Trophoblast cell (in vitro differentiated cells and primary cell): ENCODE measurements around the gene CD274.

Source experiments
- DNase-seq, 2 donors: peaks; one replicate each; pipeline ENCODE4 v3.0.0-alpha.2; 2016
- H2AFZ ChIP-seq: 2 replicates; pipeline ENCODE4 v1.6.1; 2013; ENCODE audit warnings: low read length, moderate library complexity, mild to moderate bottlenecking; ENCODE audit not compliant: insufficient read depth, poor library complexity
- H2AK5ac ChIP-seq: 2 replicates; pipeline ENCODE4 v1.6.1; 2013; ENCODE audit warnings: mild to moderate bottlenecking, low read length
- H2BK120ac ChIP-seq: 2 replicates; pipeline ENCODE4 v1.6.1; 2013; ENCODE audit warnings: low read length, mild to moderate bottlenecking, moderate library complexity; ENCODE audit not compliant: insufficient read depth, poor library complexity
- H2BK12ac ChIP-seq: 2 replicates; pipeline ENCODE4 v1.6.1; 2013; ENCODE audit warnings: mild to moderate bottlenecking, low read length, moderate library complexity
- H2BK5ac ChIP-seq: 2 replicates; pipeline ENCODE4 v1.6.1; 2013; ENCODE audit warnings: low read length, low read depth, moderate library complexity, mild to moderate bottlenecking; ENCODE audit not compliant: poor library complexity
- H3K14ac ChIP-seq: 2 replicates; pipeline ENCODE4 v1.6.1; 2013; ENCODE audit warnings: mild to moderate bottlenecking, low read length
- H3K18ac ChIP-seq: 2 replicates; pipeline ENCODE4 v1.6.1; 2013; ENCODE audit warnings: mild to moderate bottlenecking, low read length
- H3K23ac ChIP-seq: 2 replicates; pipeline ENCODE4 v1.6.1; 2013; ENCODE audit warnings: low read length
- H3K27ac ChIP-seq: 2 replicates; pipeline ENCODE4 v1.5.1; 2013; ENCODE audit warnings: low read depth, mild to moderate bottlenecking, inconsistent platforms, low read length, moderate library complexity
- H3K27me3 ChIP-seq: 2 replicates; pipeline ENCODE4 v1.6.1; 2013; ENCODE audit warnings: inconsistent platforms, mild to moderate bottlenecking, low read length, moderate library complexity; ENCODE audit not compliant: insufficient read depth
- H3K36me3 ChIP-seq, 2 experiments: 1 replicate in 1 of 2; 2 replicates in 1 of 2; pipeline ENCODE4 v1.6.1; 2013; ENCODE audit warnings: low read length in 2 of 2, mild to moderate bottlenecking in 2 of 2, moderate library complexity in 1 of 2; ENCODE audit not compliant: insufficient read depth in 2 of 2, control insufficient read depth in 1 of 2
- H3K4ac ChIP-seq: 2 replicates; pipeline ENCODE4 v1.6.1; 2013; ENCODE audit warnings: low read depth, mild to moderate bottlenecking, low read length, moderate library complexity
- H3K4me1 ChIP-seq, 2 experiments: 1 replicate in 1 of 2; 2 replicates in 1 of 2; pipeline ENCODE4 v1.6.1; 2013; ENCODE audit warnings: low read length in 2 of 2, mild to moderate bottlenecking in 2 of 2, moderate library complexity in 1 of 2; ENCODE audit not compliant: insufficient read depth in 2 of 2, control insufficient read depth in 1 of 2
- H3K4me2 ChIP-seq: 2 replicates; pipeline ENCODE4 v1.6.1; 2013; ENCODE audit warnings: inconsistent platforms, mild to moderate bottlenecking, low read length, moderate library complexity
- H3K4me3 ChIP-seq: 2 replicates; pipeline ENCODE4 v1.5.1; 2013; ENCODE audit warnings: mild to moderate bottlenecking, low read depth, low read length, inconsistent platforms
- H3K79me1 ChIP-seq: one replicate; pipeline ENCODE4 v1.6.1; 2013; ENCODE audit warnings: low read length
- H3K79me2 ChIP-seq: 2 replicates; pipeline ENCODE4 v1.6.1; 2013; ENCODE audit warnings: low read length, mild to moderate bottlenecking; ENCODE audit not compliant: control insufficient read depth, insufficient read depth, poor library complexity
- H3K9ac ChIP-seq: 2 replicates; pipeline ENCODE4 v1.6.1; 2013; ENCODE audit warnings: mild to moderate bottlenecking, low read length
- H3K9me3 ChIP-seq: 2 replicates; pipeline ENCODE4 v1.6.1; 2013; ENCODE audit warnings: low read depth, mild to moderate bottlenecking, control low read depth, inconsistent platforms, low read length; ENCODE audit not compliant: insufficient read depth
- H4K12ac ChIP-seq: 2 replicates; pipeline ENCODE4 v1.6.1; 2013; ENCODE audit warnings: low read depth, mild to moderate bottlenecking, low read length, moderate library complexity
- H4K8ac ChIP-seq: 2 replicates; pipeline ENCODE4 v1.6.1; 2013; ENCODE audit warnings: low read depth, mild to moderate bottlenecking, low read length, moderate library complexity
- H4K91ac ChIP-seq: one replicate; pipeline ENCODE4 v1.6.1; 2013; ENCODE audit warnings: low read depth, mild to moderate bottlenecking, low read length, moderate library complexity
- WGBS: extraction: QIAGEN DNeasy Blood & Tissue Kit; methylation state at CpG from one replicate; pipeline ENCODE4 v1.1.7; 2013; ENCODE audit warnings: missing lambda C conversion rate; ENCODE audit not compliant: insufficient read length, insufficient coverage; ENCODE audit errors: extremely low coverage; 5-methylcytosine and 5-hydroxymethylcytosine counted together

CD274 gene

GRCh38 chr9:5486988-5487387 is 36.6 kb downstream of the CD274 start:
- Histone ChIP-seq H2BK5ac (no peak overlapping the region), H3K4me2 (no peak overlapping the region), H3K14ac (no peak overlapping the region), H3K27me3 (no peaks in the 10 kb centered on the region), H2BK120ac (no peak overlapping the region), H2BK12ac (no peak overlapping the region), H3K9ac (no peak overlapping the region), H4K91ac (no peak overlapping the region), H3K23ac (no peak overlapping the region), H3K4ac (no peak overlapping the region), H3K27ac (no peak overlapping the region), H3K4me3 (no peak overlapping the region), H3K9me3 (no peaks in the 10 kb centered on the region), H4K8ac (no peak overlapping the region), H2AFZ (no peak overlapping the region), H2AK5ac (no peak overlapping the region), H3K4me1 (no peaks in the 10 kb centered on the region), H3K36me3 (no peaks in the 10 kb centered on the region), H3K79me2 (no peaks in the 10 kb centered on the region), H3K18ac (no peak overlapping the region), H3K79me1 (no peaks in the 10 kb centered on the region), H4K12ac (no peak overlapping the region)
- peak in 1 of 2 donors; percentile 49 for DNase-seq
- no CpG with 5 or more reads among the region's 5 CpGs for WGBS

- H4K91ac ChIP-seq = no peak overlapping the region
- H3K36me3 ChIP-seq = no peaks in the 10 kb centered on the region
- no peak overlapping the region for H3K4me2 ChIP-seq
- H3K4me3 ChIP-seq = no peak overlapping the region
- H3K79me1 ChIP-seq = no peaks in the 10 kb centered on the region
- no peaks in the 10 kb centered on the region for H3K27me3 ChIP-seq
- H2BK5ac ChIP-seq = no peak overlapping the region
- no peaks in the 10 kb centered on the region for H3K9me3 ChIP-seq
- H3K79me2 ChIP-seq = no peaks in the 10 kb centered on the region
- H3K14ac ChIP-seq = no peak overlapping the region
- H3K4ac ChIP-seq = no peak overlapping the region
- no peak overlapping the region for H4K8ac ChIP-seq
- no peak overlapping the region for H2BK120ac ChIP-seq
- H3K23ac ChIP-seq = no peak overlapping the region
- H2BK12ac ChIP-seq = no peak overlapping the region
- no peak overlapping the region for H3K27ac ChIP-seq
- no CpG with 5 or more reads among the region's 9 CpGs for WGBS
- peak; percentile 27 to 82 for DNase-seq
- H2AK5ac ChIP-seq = no peak overlapping the region
- no peak overlapping the region for H2AFZ ChIP-seq
- no peak overlapping the region for H3K18ac ChIP-seq
- no peak overlapping the region for H3K9ac ChIP-seq
- H3K4me1 ChIP-seq = no peaks in the 10 kb centered on the region
- H4K12ac ChIP-seq = no peak overlapping the region
These were observed 38.1 kb downstream of the CD274 start for GRCh38 chr9:5488221-5489008.

- Histone ChIP-seq H3K4me2 (no peak overlapping the region), H3K9me3 (no peaks in the 10 kb centered on the region), H4K8ac (no peak overlapping the region), H3K79me2 (no peaks in the 10 kb centered on the region), H2AFZ (no peak overlapping the region), H2AK5ac (no peak overlapping the region), H3K9ac (no peak overlapping the region), H3K27ac (no peak overlapping the region), H3K18ac (no peak overlapping the region), H3K27me3 (no peaks in the 10 kb centered on the region), H4K12ac (no peak overlapping the region), H2BK120ac (no peak overlapping the region), H3K4me3 (no peak overlapping the region), H3K36me3 (no peaks in the 10 kb centered on the region), H4K91ac (no peak overlapping the region), H3K4ac (no peak overlapping the region), H2BK12ac (no peak overlapping the region), H3K23ac (no peak overlapping the region), H2BK5ac (no peak overlapping the region), H3K14ac (no peak overlapping the region), H3K79me1 (no peaks in the 10 kb centered on the region), H3K4me1 (no peaks in the 10 kb centered on the region)
- DNase-seq = peak in 1 of 2 donors; percentile 76
- no CpG with 5 or more reads among the region's 9 CpGs for WGBS
These were observed 39.5 kb downstream of the CD274 start for GRCh38 chr9:5489630-5490490.

GRCh38 chr9:5492965-5493678 is 42.8 kb downstream of the CD274 start:
- Histone ChIP-seq H2AFZ (no peak overlapping the region), H3K18ac (no peak overlapping the region), H3K27me3 (no peaks in the 10 kb centered on the region), H3K4ac (no peak overlapping the region), H2BK12ac (no peak overlapping the region), H3K36me3 (no peaks in the 10 kb centered on the region), H3K4me1 (no peaks in the 10 kb centered on the region), H3K9me3 (no peaks in the 10 kb centered on the region), H3K4me2 (no peak overlapping the region), H2BK5ac (no peak overlapping the region), H4K12ac (no peak overlapping the region), H3K23ac (no peak overlapping the region), H3K79me2 (no peaks in the 10 kb centered on the region), H3K4me3 (no peak overlapping the region), H2BK120ac (no peak overlapping the region), H3K27ac (no peak overlapping the region), H4K8ac (no peak overlapping the region), H3K14ac (no peak overlapping the region), H2AK5ac (no peak overlapping the region), H3K79me1 (no peaks in the 10 kb centered on the region), H3K9ac (no peak overlapping the region), H4K91ac (no peak overlapping the region)
- WGBS = no CpG with 5 or more reads among the region's 1 CpG
- peak in 1 of 2 donors; percentile 65 for DNase-seq
